HL-60 (cell line): ENCODE measurements around the gene CBFA2T2.

Source experiments
- DNase-seq, 2 experiments: peaks; one replicate each; pipeline ENCODE4 v3.0.0-alpha.2; 2010 to 2020; ENCODE audit warnings: low read depth in 1 of 2, low spot score in 1 of 2
- H3K27ac ChIP-seq: fragments of 250-450 bp; sonication (Bioruptor Pico); replicated peaks from 2 replicates; pipeline ENCODE4 v1.5.1; 2020; ENCODE audit warnings: mild to moderate bottlenecking, moderate library complexity
- H3K27me3 ChIP-seq: fragments of 250-450 bp; sonication (Bioruptor Pico); 2 replicates; pipeline ENCODE4 v1.5.1; 2021; ENCODE audit warnings: mild to moderate bottlenecking, moderate library complexity; ENCODE audit not compliant: insufficient read depth, poor library complexity, severe bottlenecking
- H3K4me3 ChIP-seq: replicated peaks from 2 replicates; pipeline ENCODE4 v1.5.1; 2011; ENCODE audit warnings: mild to moderate bottlenecking, control low read depth, low read length; ENCODE audit not compliant: insufficient read depth
- CTCF ChIP-seq: IDR thresholded peaks from one replicate; pipeline ENCODE4 v1.5.1; 2011; ENCODE audit warnings: low read length, control low read depth, inconsistent platforms; ENCODE audit not compliant: insufficient read depth
- GABPA ChIP-seq: IDR thresholded peaks from 2 replicates; pipeline ENCODE4 v1.6.1; 2012; ENCODE audit warnings: low read depth
- POLR2AphosphoS5 ChIP-seq: IDR thresholded peaks from 2 replicates; pipeline ENCODE4 v1.6.1; 2012; ENCODE audit warnings: low read depth
- REST ChIP-seq: IDR thresholded peaks from 2 replicates; pipeline ENCODE4 v1.6.1; 2012; ENCODE audit warnings: low read depth; ENCODE audit not compliant: insufficient replicate concordance
- SPI1 ChIP-seq: IDR thresholded peaks from 2 replicates; pipeline ENCODE4 v1.6.1; 2012; ENCODE audit warnings: low read depth, mild to moderate bottlenecking, borderline replicate concordance

Gene CBFA2T2

GRCh38 chr20:33621717-33622400 lies 132.0 kb downstream of the CBFA2T2 start:
- no peak for DNase-seq
- no peak overlapping the region for H3K27ac ChIP-seq
- H3K27me3 ChIP-seq: no peaks in the 10 kb centered on the region
- H3K4me3 ChIP-seq: no peak overlapping the region
- TF ChIP-seq POLR2AphosphoS5: no peak
- no peak for TF ChIP-seq REST
- TF ChIP-seq GABPA: no peak
- TF ChIP-seq CTCF: no peak
- no peak for TF ChIP-seq SPI1

DNA sequence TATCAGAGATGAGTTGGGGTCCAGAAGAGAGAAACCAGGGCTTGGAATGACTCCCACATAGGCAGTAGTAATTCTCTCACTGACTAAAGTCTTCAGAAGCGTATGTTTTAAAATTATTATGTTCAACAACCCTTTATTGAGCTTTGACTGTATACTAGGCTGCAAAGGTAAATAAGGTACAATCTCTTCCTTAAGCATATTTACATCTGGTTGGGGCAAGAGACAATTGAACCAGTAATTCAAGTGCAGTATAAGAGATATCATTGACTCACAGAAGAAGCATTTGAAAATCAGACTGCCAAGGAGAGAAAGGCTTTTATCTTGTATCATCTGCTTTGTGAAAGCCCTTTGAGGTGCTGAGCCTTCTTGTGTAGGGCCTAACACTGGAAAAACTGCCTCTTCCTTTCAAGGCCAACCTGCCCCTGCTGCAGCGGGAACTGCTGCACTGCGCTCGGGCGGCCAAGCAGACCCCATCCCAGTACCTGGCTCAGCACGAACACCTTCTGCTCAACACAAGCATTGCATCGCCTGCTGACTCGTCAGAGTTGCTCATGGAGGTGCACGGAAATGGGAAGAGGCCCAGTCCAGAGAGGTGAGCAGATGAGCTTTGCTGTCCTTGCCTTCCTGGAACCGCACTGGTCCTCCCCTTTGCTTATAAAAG lies 132.9 kb downstream of the CBFA2T2 start:
- no peak overlapping the region for H3K4me3 ChIP-seq
- no peak for DNase-seq
- TF ChIP-seq SPI1 (no peak), REST (no peak), CTCF (no peak), POLR2AphosphoS5 (no peak), GABPA (no peak)
- H3K27me3 ChIP-seq: no peaks in the 10 kb centered on the region
- H3K27ac ChIP-seq: no peak overlapping the region

DNA sequence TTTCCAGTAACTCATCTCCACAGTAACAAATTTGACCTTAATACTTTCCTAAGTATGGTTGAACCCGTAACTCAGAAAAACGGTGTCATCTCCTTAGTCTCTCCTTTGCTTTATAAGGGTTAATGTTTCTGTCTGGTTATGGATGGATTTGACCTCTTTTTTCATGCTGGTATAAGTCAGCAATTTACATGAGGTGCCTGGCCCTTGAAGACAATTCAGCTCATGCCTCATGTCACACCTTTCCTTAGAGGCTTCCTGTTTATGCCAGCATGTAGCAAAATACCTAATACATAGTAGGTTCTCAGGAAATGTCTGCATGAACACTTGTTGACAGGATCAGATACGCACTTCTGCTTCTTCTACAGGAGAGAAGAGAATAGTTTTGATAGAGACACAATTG lies 134.5 kb downstream of the CBFA2T2 start:
- no peak overlapping the region for H3K27ac ChIP-seq
- no peak for DNase-seq
- H3K4me3 ChIP-seq: no peak overlapping the region
- TF ChIP-seq CTCF (no peak), GABPA (no peak), REST (no peak), POLR2AphosphoS5 (no peak), SPI1 (no peak)
- H3K27me3 ChIP-seq: no peaks in the 10 kb centered on the region
